Midbrain (tissue), 1 donor: ENCODE data around the gene RAD9A.

Experiments
- DNase-seq: peaks from one replicate; lab custom pipeline; 2025; lab: John Stamatoyannopoulos, UW

The RAD9A gene

DNA sequence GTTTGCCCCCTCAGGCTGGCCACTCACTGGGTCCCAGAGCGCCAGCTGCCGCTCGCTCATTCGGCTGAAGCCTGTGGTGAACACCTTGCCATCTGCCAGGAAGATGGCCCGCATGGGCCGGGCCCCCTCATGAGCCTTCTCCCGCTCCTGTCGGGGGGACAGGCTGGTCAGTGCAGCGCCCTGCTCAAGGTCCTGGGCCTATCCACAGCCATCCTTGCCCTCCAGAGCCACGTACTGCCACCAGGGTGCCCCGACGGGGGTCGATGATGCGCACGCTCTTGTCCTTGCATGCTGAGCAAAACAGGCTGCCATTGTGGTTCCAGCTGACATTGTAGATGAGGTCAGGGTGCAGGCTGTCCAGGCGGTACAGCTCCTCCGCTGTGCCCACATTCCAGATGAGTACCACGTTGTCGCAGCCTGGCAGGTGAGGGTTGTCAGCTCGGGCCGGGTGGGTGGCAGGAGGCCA, 49.3 kb downstream of the RAD9A start:
- DNase-seq, result no peak

DNA sequence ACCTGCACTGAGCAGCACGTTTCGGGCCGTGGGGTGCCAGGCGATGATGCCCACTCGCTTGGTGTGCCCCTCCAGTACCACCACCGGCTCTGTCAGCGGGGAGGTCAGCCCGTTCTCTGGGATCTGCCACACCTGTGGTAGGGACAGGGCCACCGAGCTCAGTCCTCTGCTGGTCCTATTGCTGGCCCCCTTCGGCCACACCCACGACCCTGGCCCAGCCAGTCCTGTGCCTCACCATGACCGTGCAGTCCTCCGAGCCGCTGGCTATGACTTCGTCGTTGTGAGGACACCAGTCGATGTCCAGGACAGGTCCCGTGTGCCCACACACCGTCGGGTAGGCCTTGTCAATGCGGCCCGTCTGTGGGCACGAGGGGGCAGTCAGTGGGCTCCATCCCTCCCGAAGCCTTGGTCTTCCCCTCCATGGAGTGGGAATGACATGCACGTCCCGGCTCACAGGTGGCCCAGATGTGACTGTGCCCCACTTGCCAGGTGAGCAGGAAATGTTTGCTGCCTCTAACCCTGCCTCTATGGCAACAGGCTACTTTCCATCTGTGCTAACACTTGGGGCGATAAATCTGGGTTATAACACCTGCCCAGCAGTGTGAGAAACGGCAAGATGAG, 50.1 kb downstream of the RAD9A start:
- DNase-seq, result no peak

DNA sequence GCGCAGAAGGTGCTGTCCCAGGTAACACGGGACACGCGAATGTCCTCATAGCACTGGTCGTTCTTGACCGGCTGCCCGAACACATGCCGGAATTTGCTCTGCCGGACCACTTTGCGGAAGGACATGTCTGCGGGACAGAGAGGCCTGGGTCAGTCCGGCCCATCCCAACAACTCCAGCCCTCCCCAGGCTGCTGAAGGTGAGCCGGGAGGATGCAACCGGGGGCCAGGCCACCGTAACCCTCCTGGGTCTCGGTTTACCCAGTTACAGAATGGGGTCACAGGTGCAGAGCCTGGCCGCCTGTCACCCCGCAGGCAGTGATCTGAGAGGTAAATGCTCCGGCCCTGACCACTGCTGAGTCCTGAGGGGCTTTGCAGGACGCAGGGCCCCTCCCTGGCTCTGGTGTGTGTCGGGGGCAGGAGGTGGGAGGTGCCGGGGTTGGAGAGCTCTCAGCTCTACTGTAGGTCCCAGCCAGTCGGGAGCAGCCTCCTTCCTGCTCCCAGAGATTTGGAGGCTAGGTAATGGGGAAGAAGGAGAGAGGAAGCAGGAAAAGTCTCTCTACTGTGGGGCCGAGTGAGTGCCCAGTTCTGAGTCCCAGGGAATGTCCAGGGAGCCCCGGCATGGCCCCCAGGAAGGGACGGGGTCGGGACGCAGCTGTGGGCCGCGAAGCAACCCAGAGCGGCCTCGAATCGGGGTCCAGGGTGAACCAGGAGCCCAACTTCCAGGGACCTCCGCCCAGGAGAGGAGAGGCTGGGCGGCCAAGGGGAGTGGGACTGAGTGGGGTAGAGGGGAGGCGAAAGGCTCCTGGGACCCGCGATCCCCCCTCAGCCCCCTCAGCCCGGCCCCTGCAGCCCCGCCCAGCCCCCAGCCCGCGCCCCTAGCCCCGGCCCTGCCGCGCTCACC, 51.0 kb downstream of the RAD9A start:
- DNase-seq, result no peak

GRCh38 chr11:67445515-67445914, 53.7 kb downstream of the RAD9A start:
- DNase-seq, result no peak
